IMR-90 (cell line): ENCODE data around the gene ZNF503. TPM values are rescaled to one million over a fixed set of nuclear protein-coding genes. Genes with fewer than 3 reads are reported as not detected.

Source experiments
- ATAC-seq: fragments of 200-7000 bp; cut with Tn5 transposase; 2 replicates; pipeline ENCODE4 v1.9.1; 2020; ENCODE audit warnings: low read depth, mild to moderate bottlenecking, moderate library complexity
- BruUV-seq: library from RNA; stranded (reverse); fragments of 400-500 nt; replicated peaks from 2 replicates; lab custom pipeline; 2021; lab: Mats Ljungman, UMichigan
- CTCF ChIA-PET: fragments of 300-600 bp; formaldehyde crosslinking; extraction: SDS; loops from one replicate; lab custom pipeline; 2021; ENCODE audit warnings: antibody characterized with exemption; lab: Yijun Ruan, JAX
- POLR2A ChIA-PET: fragments of 300-600 bp; sonication (Branson Sonifier 250); formaldehyde crosslinking; loops from one replicate; lab custom pipeline; 2022; ENCODE audit warnings: antibody characterized with exemption; ENCODE audit not compliant: unreplicated experiment; lab: Charles Lee
- DNase-seq: peaks from one replicate; pipeline ENCODE4 v3.0.0; 2013
- H2AFZ ChIP-seq: replicated peaks from 2 replicates; pipeline ENCODE3; 2013; ENCODE audit warnings: low read length, mild to moderate bottlenecking; ENCODE audit not compliant: poor library complexity
- H2AK5ac ChIP-seq: 2 replicates; pipeline ENCODE4 v1.6.1; 2013; ENCODE audit warnings: low read depth, low read length, inconsistent platforms
- H2AK9ac ChIP-seq: replicated peaks from 2 replicates; pipeline ENCODE3; 2013; ENCODE audit warnings: mild to moderate bottlenecking, low read depth, low read length, moderate library complexity; ENCODE audit not compliant: poor library complexity
- H2BK120ac ChIP-seq: 2 replicates; pipeline ENCODE4 v1.6.1; 2013; ENCODE audit warnings: low read depth, low read length, inconsistent platforms
- H2BK15ac ChIP-seq: 3 replicates; pipeline ENCODE4 v1.6.1; 2013; ENCODE audit warnings: low read depth, low read length, inconsistent platforms
- H2BK20ac ChIP-seq: 2 replicates; pipeline ENCODE4 v1.6.1; 2013; ENCODE audit warnings: low read depth, mild to moderate bottlenecking, inconsistent platforms, low read length, moderate library complexity
- H2BK5ac ChIP-seq: 2 replicates; pipeline ENCODE4 v1.6.1; 2013; ENCODE audit warnings: mild to moderate bottlenecking, low read depth, low read length, inconsistent platforms; ENCODE audit not compliant: poor library complexity, severe bottlenecking
- H3K14ac ChIP-seq: replicated peaks from 2 replicates; pipeline ENCODE4 v1.6.1; 2013; ENCODE audit warnings: low read depth, low read length, inconsistent platforms
- H3K18ac ChIP-seq: 2 replicates; pipeline ENCODE4 v1.6.1; 2013; ENCODE audit warnings: low read depth, low read length, control low read depth
- H3K23ac ChIP-seq: 2 replicates; pipeline ENCODE4 v1.6.1; 2013; ENCODE audit warnings: low read depth, low read length, inconsistent platforms
- H3K27ac ChIP-seq: 2 replicates; pipeline ENCODE4 v1.5.1; 2013; ENCODE audit warnings: mild to moderate bottlenecking, control low read depth, low read length; ENCODE audit not compliant: insufficient read depth
- H3K27me3 ChIP-seq: 2 replicates; pipeline ENCODE4 v1.6.1; 2013; ENCODE audit warnings: low read length; ENCODE audit not compliant: control insufficient read depth, insufficient read depth
- H3K36me3 ChIP-seq: 2 replicates; pipeline ENCODE4 v1.6.1; 2013; ENCODE audit warnings: low read length, mixed read lengths; ENCODE audit not compliant: control insufficient read depth, insufficient read depth
- H3K4ac ChIP-seq: 2 replicates; pipeline ENCODE4 v1.6.1; 2013; ENCODE audit warnings: low read depth, low read length, inconsistent platforms
- H3K4me1 ChIP-seq: 2 replicates; pipeline ENCODE4 v1.6.1; 2013; ENCODE audit warnings: low read length, mixed read lengths; ENCODE audit not compliant: control insufficient read depth, insufficient read depth
- H3K4me2 ChIP-seq: 2 replicates; pipeline ENCODE4 v1.6.1; 2013; ENCODE audit warnings: low read depth, mild to moderate bottlenecking, control low read depth, low read length, moderate library complexity
- H3K4me3 ChIP-seq: 2 replicates; pipeline ENCODE4 v1.5.1; 2013; ENCODE audit warnings: low read depth, mild to moderate bottlenecking, control low read depth, low read length, moderate library complexity; ENCODE audit not compliant: insufficient read depth
- H3K56ac ChIP-seq: 2 replicates; pipeline ENCODE4 v1.6.1; 2013; ENCODE audit warnings: low read length, inconsistent platforms; ENCODE audit not compliant: insufficient read depth; ENCODE audit errors: extremely low read depth
- H3K79me1 ChIP-seq, 2 experiments: 2 replicates each; pipeline ENCODE4 v1.6.1; 2013; ENCODE audit warnings: low read length in 2 of 2, inconsistent platforms in 1 of 2, low read depth in 1 of 2
- H3K9ac ChIP-seq: 2 replicates; pipeline ENCODE4 v1.6.1; 2013; ENCODE audit warnings: low read depth, low read length, control low read depth
- H3K9me1 ChIP-seq: 2 replicates; pipeline ENCODE4 v1.6.1; 2013; ENCODE audit warnings: low read length, inconsistent platforms; ENCODE audit not compliant: insufficient read depth
- H3K9me3 ChIP-seq: 2 replicates; pipeline ENCODE4 v1.6.1; 2013; ENCODE audit warnings: low read length; ENCODE audit not compliant: control insufficient read depth, insufficient read depth
- H4K20me1 ChIP-seq: 2 replicates; pipeline ENCODE4 v1.6.1; 2013; ENCODE audit warnings: low read length, inconsistent platforms; ENCODE audit not compliant: insufficient read depth
- H4K5ac ChIP-seq: 2 replicates; pipeline ENCODE4 v1.6.1; 2013; ENCODE audit warnings: mild to moderate bottlenecking, low read depth, low read length, control low read depth
- H4K8ac ChIP-seq, 2 experiments: 2 replicates each; pipeline ENCODE4 v1.6.1; 2013; ENCODE audit warnings: low read depth in 2 of 2, low read length in 2 of 2, control low read depth in 1 of 2, inconsistent platforms in 1 of 2
- H4K91ac ChIP-seq: 2 replicates; pipeline ENCODE4 v1.6.1; 2013; ENCODE audit warnings: low read depth, low read length, inconsistent platforms; ENCODE audit not compliant: insufficient read depth
- CEBPB ChIP-seq: IDR thresholded peaks from 2 replicates; pipeline ENCODE4 v1.6.1; 2012; ENCODE audit warnings: low read depth, low read length, improper control_type of control experiment
- FOS ChIP-seq: fragments of 150-350 bp; IDR thresholded peaks from 2 replicates; pipeline ENCODE4 v1.6.1; 2016; ENCODE audit warnings: low read depth, low read length
- MAFK ChIP-seq: IDR thresholded peaks from 2 replicates; pipeline ENCODE4 v1.6.1; 2012; ENCODE audit warnings: low read depth, low read length, improper control_type of control experiment
- MAZ ChIP-seq: IDR thresholded peaks from 2 replicates; pipeline ENCODE4 v1.6.1; 2012; ENCODE audit warnings: low read depth, mild to moderate bottlenecking, low read length, improper control_type of control experiment, moderate library complexity, borderline replicate concordance
- MXI1 ChIP-seq: IDR thresholded peaks from 2 replicates; pipeline ENCODE4 v1.6.1; 2012; ENCODE audit warnings: low read depth, mild to moderate bottlenecking, low read length, moderate library complexity, borderline replicate concordance
- POLR2A ChIP-seq: IDR thresholded peaks from 2 replicates; pipeline ENCODE4 v1.6.1; 2012; ENCODE audit warnings: mild to moderate bottlenecking, low read depth, low read length
- RAD21 ChIP-seq: IDR thresholded peaks from 2 replicates; pipeline ENCODE4 v1.6.1; 2012; ENCODE audit warnings: low read length, improper control_type of control experiment
- RCOR1 ChIP-seq: IDR thresholded peaks from 2 replicates; pipeline ENCODE4 v1.6.1; 2012; ENCODE audit warnings: mild to moderate bottlenecking, low read length, improper control_type of control experiment; ENCODE audit not compliant: insufficient replicate concordance
- WGBS, 2 experiments: methylation state at CpG; one replicate each; pipeline versions ENCODE4 v1.1.5 to v1.1.7; 2013; ENCODE audit warnings: missing lambda C conversion rate in 2 of 2; ENCODE audit not compliant: insufficient read length in 1 of 2; ENCODE audit errors: extremely low coverage in 2 of 2; 5-methylcytosine and 5-hydroxymethylcytosine counted together
- dilution Hi-C: fragments of 300-500 bp; cut with HindIII; formaldehyde crosslinking; loops from one replicate; pipeline ENCODE4 v1.14.3; 2018; ENCODE audit warnings: low sequenced_read_pairs; ENCODE audit not compliant: unreplicated experiment
- in situ Hi-C: fragments of 300-500 bp; cut with MboI; formaldehyde crosslinking; loops from 3 replicates; pipeline ENCODE4 v1.14.3; 2019; ENCODE audit warnings: low sequenced_read_pairs, inconsistent platforms, mixed read lengths
- intact Hi-C: fragments of 100-400 bp; cut with micrococcal nuclease; formaldehyde crosslinking; loops from 2 replicates; pipeline ENCODE4 v1.10.0; 2022
- polyA plus RNA-seq, 3 experiments: library from polyadenylated mRNA; depleted of rRNA; stranded (reverse); fragments of >200 nt; gene quantifications; 2 replicates each; pipeline ENCODE4 v1.2.3, GENCODE V29; 2012; ENCODE audit warnings: low replicate concordance in 1 of 3
- total RNA-seq: library from RNA; depleted of rRNA; stranded (reverse); fragments of >200 nt; gene quantifications from 2 replicates; pipeline ENCODE4 v1.2.3, GENCODE V29; 2012
- TF ChIP-seq, protein P1 (sequence below): conservative IDR thresholded peaks from 2 replicates; pipeline ENCODE4 v1.5.1; 2012; ENCODE audit warnings: mild to moderate bottlenecking, low read depth, low read length, improper control_type of control experiment

Gene ZNF503
- total and polyA plus RNA-seq, 2 of the 4 experiments (the other 2 are of a cell fraction): 0.36 to 5.8 TPM

DNA sequence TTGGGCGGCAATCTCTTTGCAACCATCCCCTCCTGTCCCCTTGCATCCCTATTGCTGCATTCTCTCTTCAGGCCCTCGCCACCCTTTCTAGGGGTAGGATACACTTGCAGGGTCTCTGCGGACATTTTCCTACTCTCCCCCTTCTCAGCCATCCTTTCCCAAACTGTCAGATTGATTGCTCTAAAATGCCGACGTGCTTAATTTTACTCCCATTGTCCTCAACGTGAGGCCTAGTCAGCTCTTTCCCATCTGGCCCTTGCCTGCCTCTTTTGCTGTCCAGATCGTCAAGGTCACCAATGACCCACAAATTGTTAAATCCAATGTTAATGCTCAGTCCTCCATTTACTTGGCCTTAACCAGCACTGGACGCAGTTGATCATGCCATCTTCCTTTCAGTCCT, 17.1 kb upstream of the ZNF503 start:
- Histone ChIP-seq H3K23ac (no peak overlapping the region), H4K91ac (no peak overlapping the region), H2AK5ac (no peak overlapping the region), H2BK5ac (no peak overlapping the region), H3K27ac (no peak overlapping the region), H3K14ac (no peak overlapping the region), H4K20me1 (no peaks in the 10 kb centered on the region), H4K8ac (no peak overlapping the region), H3K4me3 (no peak overlapping the region), H3K9me1 (no peaks in the 10 kb centered on the region), H2BK20ac (no peak overlapping the region), H4K5ac (no peak overlapping the region), H2AK9ac (no peak overlapping the region), H3K56ac (no peak overlapping the region), H3K4me2 (no peak overlapping the region), H3K9me3 (no peaks in the 10 kb centered on the region), H3K18ac (no peak overlapping the region), H3K36me3 (no peaks in the 10 kb centered on the region), H3K27me3 (peaks cover 24% of the 10 kb centered on the region), H2AFZ (no peak overlapping the region), H2BK15ac (no peak overlapping the region), H3K4me1 (no peaks in the 10 kb centered on the region), H3K79me1 (no peaks in the 10 kb centered on the region), H3K9ac (no peak overlapping the region), H3K4ac (no peak overlapping the region), H2BK120ac (no peak overlapping the region)
- ChIA-PET POLR2A (no interaction called here), CTCF (no interaction called here)
- TF ChIP-seq CEBPB (no peak), MXI1 (no peak), RCOR1 (no peak), MAZ (no peak), RAD21 (no peak), POLR2A (no peak), FOS (no peak), MAFK (no peak; the same call in 1 of the 2 replicates)
- TF ChIP-seq, protein P1, sequence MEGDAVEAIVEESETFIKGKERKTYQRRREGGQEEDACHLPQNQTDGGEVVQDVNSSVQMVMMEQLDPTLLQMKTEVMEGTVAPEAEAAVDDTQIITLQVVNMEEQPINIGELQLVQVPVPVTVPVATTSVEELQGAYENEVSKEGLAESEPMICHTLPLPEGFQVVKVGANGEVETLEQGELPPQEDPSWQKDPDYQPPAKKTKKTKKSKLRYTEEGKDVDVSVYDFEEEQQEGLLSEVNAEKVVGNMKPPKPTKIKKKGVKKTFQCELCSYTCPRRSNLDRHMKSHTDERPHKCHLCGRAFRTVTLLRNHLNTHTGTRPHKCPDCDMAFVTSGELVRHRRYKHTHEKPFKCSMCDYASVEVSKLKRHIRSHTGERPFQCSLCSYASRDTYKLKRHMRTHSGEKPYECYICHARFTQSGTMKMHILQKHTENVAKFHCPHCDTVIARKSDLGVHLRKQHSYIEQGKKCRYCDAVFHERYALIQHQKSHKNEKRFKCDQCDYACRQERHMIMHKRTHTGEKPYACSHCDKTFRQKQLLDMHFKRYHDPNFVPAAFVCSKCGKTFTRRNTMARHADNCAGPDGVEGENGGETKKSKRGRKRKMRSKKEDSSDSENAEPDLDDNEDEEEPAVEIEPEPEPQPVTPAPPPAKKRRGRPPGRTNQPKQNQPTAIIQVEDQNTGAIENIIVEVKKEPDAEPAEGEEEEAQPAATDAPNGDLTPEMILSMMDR: no peak
- dilution Hi-C loops: no loop called here
- intact Hi-C loops: no loop called here
- BruUV-seq: no TSS peak
- DNase-seq: no peak
- in situ Hi-C loops: loop anchor here (25.0 kb wide), 3 partner anchors 619 to 1569 kb away; no protein-coding TSS in a partner anchor
- WGBS, 2 experiments: 78% methylated on average over 6 of the region's 8 CpGs; no CpG with 5 or more reads in 1 of the 2 experiments
- ATAC-seq: no peak
